NCI-H146 treated with DMSO at 0.1 percent for 48 hours (cell line): ENCODE results near the gene FRMPD3.

Experiments used
- DNase-seq: peaks from one replicate; lab custom pipeline; 2025; ENCODE audit not compliant: unreplicated experiment; lab: John Stamatoyannopoulos, UW

Gene FRMPD3

GRCh38 chrX:107477406-107477805 lies 28.0 kb downstream of the FRMPD3 start:
- no peak for DNase-seq

GRCh38 chrX:107480272-107480671 lies 30.8 kb downstream of the FRMPD3 start:
- no peak for DNase-seq

GRCh38 chrX:107482046-107482445 lies 32.6 kb downstream of the FRMPD3 start:
- DNase-seq = no peak

GRCh38 chrX:107484002-107484726 lies 34.7 kb downstream of the FRMPD3 start:
- DNase-seq = no peak

- DNase-seq = no peak
These were observed 35.6 kb downstream of the FRMPD3 start for GRCh38 chrX:107485013-107485412.

GRCh38 chrX:107493141-107493540 lies 43.7 kb downstream of the FRMPD3 start:
- DNase-seq = no peak

- DNase-seq = no peak
These were observed 47.3 kb downstream of the FRMPD3 start for GRCh38 chrX:107496786-107497185.
